ENCODE measurements around the gene ALKBH6. TPM values are rescaled to one million over a fixed set of nuclear protein-coding genes. Genes with fewer than 3 reads are reported as not detected.

Gene ALKBH6
- total and polyA plus RNA-seq, 2 of the 8 experiments (the other 6 are each of a cell fraction or from before 2014, with no cell fraction given), result 19.2 to 33.3 TPM

- TF ChIP-seq RAD21 (IDR thresholded peaks at IDR 0.05 in 1 of 2, conservative IDR thresholded peaks at IDR 0.05 in 1 of 2; ENCODE audit: low read depth in 2 of 2, low read length in 2 of 2) (no peak), TCF12 (IDR thresholded peaks at IDR 0.05; ENCODE audit: low read depth, low read length) (no peak), RNF2 (IDR thresholded peaks at IDR 0.05; ENCODE audit: borderline replicate concordance, low read depth, low read length, missing control alignments, poor library complexity, severe bottlenecking) (no peak), CHD7 (IDR thresholded peaks at IDR 0.05; ENCODE audit: insufficient replicate concordance, low read length) (no peak), SP2 (IDR thresholded peaks at IDR 0.05; ENCODE audit: low read length) (no peak), SRF (IDR thresholded peaks at IDR 0.05; ENCODE audit: low read depth, low read length) (no peak), TBP (IDR thresholded peaks at IDR 0.05; ENCODE audit: low read depth, low read length) (no peak), ATF3 (IDR thresholded peaks at IDR 0.05; ENCODE audit: insufficient read depth, low read depth, low read length) (no peak)
Measured at GRCh38 chr19:36032251-36033104, 18.5 kb upstream of the ALKBH6 start, which contains the start of gene CLIP3 (continued).
